GM06990 (cell line): ENCODE measurements around the gene MYO18A.

ENCODE experiments used
- DNase-seq: peaks from one replicate; pipeline ENCODE4 v3.0.0-alpha.2; 2011; ENCODE audit not compliant: insufficient read length; ENCODE audit errors: extremely low read depth
- H3K27me3 ChIP-seq: replicated peaks from 2 replicates; pipeline ENCODE4 v1.6.0; 2011; ENCODE audit warnings: low read length; ENCODE audit not compliant: control insufficient read depth, insufficient read depth
- H3K36me3 ChIP-seq: 2 replicates; pipeline ENCODE4 v1.5.1; 2011; ENCODE audit warnings: low read length; ENCODE audit not compliant: control insufficient read depth, insufficient read depth
- H3K4me3 ChIP-seq: replicated peaks from 2 replicates; pipeline ENCODE4 v1.5.1; 2011; ENCODE audit warnings: low read depth, mild to moderate bottlenecking, control low read depth, low read length
- TF ChIP-seq, protein P1 (sequence below): IDR thresholded peaks from 2 replicates; pipeline ENCODE4 v1.5.1; 2011; ENCODE audit warnings: low read length, control low read depth, mild to moderate bottlenecking, inconsistent platforms; ENCODE audit not compliant: insufficient read depth, poor library complexity, severe bottlenecking

MYO18A gene

DNA sequence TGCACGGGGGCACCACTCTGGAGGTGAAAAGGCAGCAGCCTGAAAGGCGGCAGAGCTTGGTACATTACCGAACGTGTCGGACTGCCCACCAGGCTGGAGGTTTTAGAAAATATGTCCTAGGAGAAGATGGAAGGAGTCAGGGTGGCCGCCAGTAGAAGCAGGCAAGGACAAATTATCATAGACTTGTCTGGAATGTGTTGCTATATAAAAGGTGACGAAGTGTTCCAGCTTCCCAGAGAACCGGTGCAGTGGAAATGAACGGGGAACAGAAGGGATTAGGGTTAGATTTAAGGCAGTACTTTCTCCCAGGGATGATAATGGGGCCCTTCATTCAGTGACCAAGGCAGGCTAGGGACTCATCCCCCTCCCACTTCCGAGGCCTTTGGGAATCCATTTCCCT is 109.9 kb downstream of the MYO18A start:
- H3K27me3 ChIP-seq, result no peaks in the 10 kb centered on the region
- no peak overlapping the region for H3K4me3 ChIP-seq
- H3K36me3 ChIP-seq, result no peaks in the 10 kb centered on the region
- TF ChIP-seq, protein P1, sequence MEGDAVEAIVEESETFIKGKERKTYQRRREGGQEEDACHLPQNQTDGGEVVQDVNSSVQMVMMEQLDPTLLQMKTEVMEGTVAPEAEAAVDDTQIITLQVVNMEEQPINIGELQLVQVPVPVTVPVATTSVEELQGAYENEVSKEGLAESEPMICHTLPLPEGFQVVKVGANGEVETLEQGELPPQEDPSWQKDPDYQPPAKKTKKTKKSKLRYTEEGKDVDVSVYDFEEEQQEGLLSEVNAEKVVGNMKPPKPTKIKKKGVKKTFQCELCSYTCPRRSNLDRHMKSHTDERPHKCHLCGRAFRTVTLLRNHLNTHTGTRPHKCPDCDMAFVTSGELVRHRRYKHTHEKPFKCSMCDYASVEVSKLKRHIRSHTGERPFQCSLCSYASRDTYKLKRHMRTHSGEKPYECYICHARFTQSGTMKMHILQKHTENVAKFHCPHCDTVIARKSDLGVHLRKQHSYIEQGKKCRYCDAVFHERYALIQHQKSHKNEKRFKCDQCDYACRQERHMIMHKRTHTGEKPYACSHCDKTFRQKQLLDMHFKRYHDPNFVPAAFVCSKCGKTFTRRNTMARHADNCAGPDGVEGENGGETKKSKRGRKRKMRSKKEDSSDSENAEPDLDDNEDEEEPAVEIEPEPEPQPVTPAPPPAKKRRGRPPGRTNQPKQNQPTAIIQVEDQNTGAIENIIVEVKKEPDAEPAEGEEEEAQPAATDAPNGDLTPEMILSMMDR, result no peak
- DNase-seq, result no peak

DNA sequence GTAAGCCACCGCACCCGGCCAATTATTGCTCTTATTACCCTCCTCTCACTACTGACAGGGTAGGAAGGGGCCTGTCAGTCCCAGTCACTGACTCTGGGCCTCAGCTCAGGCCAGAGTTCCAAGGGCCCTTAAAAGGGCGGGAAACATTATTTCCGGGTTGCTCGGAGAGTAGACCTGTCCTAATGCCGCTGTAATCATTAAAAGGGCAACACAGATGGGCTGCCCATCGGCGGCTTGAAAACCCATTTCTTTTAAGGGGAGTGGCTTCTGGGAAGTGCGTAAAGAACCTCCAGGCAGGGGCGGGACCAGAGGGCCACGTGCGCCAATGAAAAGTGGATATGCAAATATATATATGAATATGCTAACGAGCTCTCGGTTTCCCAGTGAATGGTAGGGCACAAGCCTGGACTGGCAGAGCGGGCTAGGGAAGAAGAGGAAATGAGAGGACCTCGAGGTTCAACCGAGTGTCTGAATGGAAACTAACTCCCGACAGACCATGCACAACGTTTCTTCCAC is 110.6 kb downstream of the MYO18A start:
- TF ChIP-seq, protein P1, result no peak
- H3K36me3 ChIP-seq, result no peaks in the 10 kb centered on the region
- no peaks in the 10 kb centered on the region for H3K27me3 ChIP-seq
- no peak for DNase-seq
- no peak overlapping the region for H3K4me3 ChIP-seq

DNA sequence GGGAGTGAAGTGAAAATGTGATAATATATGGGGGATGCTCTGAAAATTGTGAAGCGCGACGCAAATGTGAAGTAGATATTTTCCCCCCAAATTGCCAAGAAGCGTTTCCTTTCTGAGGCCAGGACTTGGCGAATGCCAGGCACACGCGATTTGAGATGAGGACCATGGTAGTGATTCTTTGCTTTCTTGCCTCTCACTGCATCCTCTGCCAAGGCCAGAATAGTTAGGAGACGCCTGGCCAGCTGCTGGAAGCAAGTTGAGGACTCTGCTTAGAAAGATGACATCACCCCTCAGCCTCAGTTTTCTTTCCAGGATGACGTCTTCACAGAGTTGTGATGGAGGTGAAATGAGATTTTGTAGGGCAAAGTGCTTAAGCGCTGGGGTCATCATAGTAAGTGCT is 111.4 kb downstream of the MYO18A start:
- no peak for DNase-seq
- H3K4me3 ChIP-seq, result no peak overlapping the region
- no peaks in the 10 kb centered on the region for H3K27me3 ChIP-seq
- H3K36me3 ChIP-seq, result no peaks in the 10 kb centered on the region
- TF ChIP-seq, protein P1, result no peak

DNA sequence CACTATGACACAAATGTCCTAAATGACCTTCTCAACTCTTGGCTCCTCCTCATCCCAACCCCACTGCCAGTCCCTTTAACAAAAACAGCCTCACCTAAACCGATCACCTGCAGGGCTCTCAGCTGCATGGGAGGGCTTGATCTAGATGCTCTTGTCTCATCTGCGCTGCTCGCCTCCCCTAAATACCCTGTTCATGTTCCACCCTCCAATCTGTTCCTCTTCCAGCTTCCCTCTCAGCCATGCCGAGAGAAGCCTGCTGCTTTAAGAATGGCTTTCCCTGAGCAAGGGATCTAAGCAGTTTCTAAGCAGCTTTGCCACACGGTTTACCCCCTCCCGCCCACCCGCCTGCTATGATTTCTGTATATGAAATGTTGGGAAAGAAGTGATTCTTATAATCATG is 113.6 kb downstream of the MYO18A start:
- DNase-seq, result no peak
- Histone ChIP-seq H3K36me3 (no peaks in the 10 kb centered on the region), H3K27me3 (no peaks in the 10 kb centered on the region), H3K4me3 (no peak overlapping the region)
- TF ChIP-seq, protein P1, result no peak

DNA sequence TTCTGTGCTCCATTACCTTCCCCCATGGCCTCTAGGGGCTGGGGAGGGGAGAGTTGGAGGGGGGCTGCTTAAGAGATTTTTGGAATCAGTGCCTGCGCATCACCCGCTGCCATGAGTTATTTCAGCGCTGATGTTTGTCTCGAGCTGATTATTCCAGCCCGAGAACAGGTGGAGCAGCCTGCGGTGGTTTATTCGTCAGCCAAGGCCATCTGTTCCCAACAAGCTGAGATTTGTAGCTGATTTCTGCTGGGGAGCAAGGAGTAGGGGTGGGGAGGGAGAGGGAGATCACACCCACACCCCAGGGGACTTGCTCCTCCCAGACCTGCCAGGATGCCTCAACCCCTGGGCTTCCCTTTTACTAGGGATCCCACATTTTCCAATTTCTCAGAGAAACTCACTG is 114.2 kb downstream of the MYO18A start:
- Histone ChIP-seq H3K36me3 (no peaks in the 10 kb centered on the region), H3K27me3 (no peaks in the 10 kb centered on the region), H3K4me3 (no peak overlapping the region)
- DNase-seq, result no peak
- TF ChIP-seq, protein P1, result no peak

DNA sequence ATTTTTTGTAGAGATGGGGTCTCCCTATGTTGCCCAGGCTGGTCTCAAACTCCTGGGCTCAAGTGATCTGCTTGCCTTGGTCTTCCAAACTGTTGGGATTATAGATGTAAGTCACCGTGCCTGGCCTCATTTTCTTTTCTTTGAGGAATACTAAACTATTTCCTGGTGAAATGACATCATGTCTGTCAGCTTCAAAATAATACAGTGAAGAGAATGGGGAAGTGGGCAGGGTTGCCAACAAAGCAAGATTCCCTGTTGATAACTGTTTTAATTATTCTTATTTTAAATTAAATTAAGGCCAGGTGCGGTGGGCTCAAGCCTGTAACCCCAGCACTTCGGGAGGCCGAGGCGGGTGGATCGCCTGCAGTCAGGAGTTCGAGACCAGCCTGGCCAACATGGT is 116.2 kb downstream of the MYO18A start:
- H3K27me3 ChIP-seq, result no peaks in the 10 kb centered on the region

More for the DNA sequence above, 116.2 kb downstream of the MYO18A start:
- no peak for DNase-seq
- H3K4me3 ChIP-seq, result no peak overlapping the region
- TF ChIP-seq, protein P1, result no peak
- H3K36me3 ChIP-seq, result no peaks in the 10 kb centered on the region
